A549 (cell line): Measurements from ENCODE around the gene PAXIP1.
"Not testable (repeated sequence)": the region's sequence is repeated elsewhere in the genome, so short reads cannot be mapped to it uniquely, and the experiment has no call there.

Source experiments
- BHLHE40 ChIP-seq: IDR thresholded peaks from 2 replicates; pipeline ENCODE4 v1.6.1; 2012; ENCODE audit warnings: low read depth, low read length, inconsistent platforms
- EP300 ChIP-seq, 2 experiments: fragments of >200 bp; sonication (Bioruptor Twin); formaldehyde crosslinking; IDR thresholded peaks; 2 replicates in 1 of 2; 3 replicates in 1 of 2; pipeline ENCODE4 v1.6.1; 2016 to 2017
- JUNB ChIP-seq: fragments of >200 bp; sonication (Bioruptor Twin); formaldehyde crosslinking; IDR thresholded peaks from 2 replicates; pipeline ENCODE4 v1.6.1; 2016
- MYC ChIP-seq: IDR thresholded peaks from 2 replicates; pipeline ENCODE4 v1.6.1; 2012; ENCODE audit warnings: mild to moderate bottlenecking, inconsistent platforms, low read length, improper control_type of control experiment, borderline replicate concordance
- PHF8 ChIP-seq: fragments of 200-600 bp; sonication (generic); IDR thresholded peaks from 2 replicates; pipeline ENCODE4 v1.6.1; 2016; ENCODE audit warnings: low read depth, mild to moderate bottlenecking, antibody characterized with exemption, moderate library complexity, borderline replicate concordance
- POLR2A ChIP-seq: IDR thresholded peaks from 2 replicates; pipeline ENCODE4 v1.6.1; 2012; ENCODE audit warnings: mild to moderate bottlenecking, low read length
- RFX5 ChIP-seq: fragments of 450-650 bp; IDR thresholded peaks from 2 replicates; pipeline ENCODE4 v1.7.1; 2014; ENCODE audit warnings: antibody characterized with exemption, mild to moderate bottlenecking, moderate library complexity
- TF ChIP-seq, protein P1 (sequence below): fragments of >200 bp; sonication (Bioruptor Twin); formaldehyde crosslinking; IDR thresholded peaks from 3 replicates; pipeline ENCODE4 v1.5.1; 2016
- TF ChIP-seq, protein P2 (sequence below): IDR thresholded peaks from 2 replicates; pipeline ENCODE4 v1.6.1; 2012
- TF ChIP-seq, protein P3 (sequence below): fragments of >200 bp; sonication (Bioruptor Twin); formaldehyde crosslinking; IDR thresholded peaks from 3 replicates; pipeline ENCODE4 v1.6.1; 2016
- TF ChIP-seq, protein P4 (sequence below): fragments of 250-450 bp; sonication (Bioruptor Pico); IDR thresholded peaks from 2 replicates; pipeline ENCODE4 v1.5.0; 2021; ENCODE audit warnings: mild to moderate bottlenecking, moderate library complexity, borderline replicate concordance

DNA sequence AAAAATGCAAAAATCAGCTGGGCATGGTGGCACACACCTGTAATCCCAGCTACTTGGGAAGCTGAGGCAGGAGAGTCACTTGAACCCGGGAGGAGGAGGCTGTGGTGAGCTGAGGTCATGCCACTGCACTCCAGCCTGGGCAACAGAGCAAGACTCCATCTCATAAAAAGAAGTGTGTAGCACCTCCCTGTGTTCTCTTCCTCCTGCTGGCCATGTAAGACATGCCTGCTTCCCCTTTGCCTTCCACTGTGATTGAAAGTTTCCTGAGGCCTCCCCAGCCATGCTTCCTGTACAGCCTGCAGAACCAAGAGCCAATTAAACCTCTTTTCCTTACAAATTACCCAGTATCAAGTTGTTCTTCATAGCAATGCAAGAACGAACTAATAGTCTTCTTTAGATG, 80.5 kb downstream of the PAXIP1 start:
- TF ChIP-seq POLR2A; EP300 (IDR thresholded peaks at IDR 0.05); JUNB; PHF8; RFX5; MYC; BHLHE40: not testable (repeated sequence)
- TF ChIP-seq, protein P1, sequence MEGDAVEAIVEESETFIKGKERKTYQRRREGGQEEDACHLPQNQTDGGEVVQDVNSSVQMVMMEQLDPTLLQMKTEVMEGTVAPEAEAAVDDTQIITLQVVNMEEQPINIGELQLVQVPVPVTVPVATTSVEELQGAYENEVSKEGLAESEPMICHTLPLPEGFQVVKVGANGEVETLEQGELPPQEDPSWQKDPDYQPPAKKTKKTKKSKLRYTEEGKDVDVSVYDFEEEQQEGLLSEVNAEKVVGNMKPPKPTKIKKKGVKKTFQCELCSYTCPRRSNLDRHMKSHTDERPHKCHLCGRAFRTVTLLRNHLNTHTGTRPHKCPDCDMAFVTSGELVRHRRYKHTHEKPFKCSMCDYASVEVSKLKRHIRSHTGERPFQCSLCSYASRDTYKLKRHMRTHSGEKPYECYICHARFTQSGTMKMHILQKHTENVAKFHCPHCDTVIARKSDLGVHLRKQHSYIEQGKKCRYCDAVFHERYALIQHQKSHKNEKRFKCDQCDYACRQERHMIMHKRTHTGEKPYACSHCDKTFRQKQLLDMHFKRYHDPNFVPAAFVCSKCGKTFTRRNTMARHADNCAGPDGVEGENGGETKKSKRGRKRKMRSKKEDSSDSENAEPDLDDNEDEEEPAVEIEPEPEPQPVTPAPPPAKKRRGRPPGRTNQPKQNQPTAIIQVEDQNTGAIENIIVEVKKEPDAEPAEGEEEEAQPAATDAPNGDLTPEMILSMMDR, result not testable (repeated sequence)
- TF ChIP-seq, protein P2, sequence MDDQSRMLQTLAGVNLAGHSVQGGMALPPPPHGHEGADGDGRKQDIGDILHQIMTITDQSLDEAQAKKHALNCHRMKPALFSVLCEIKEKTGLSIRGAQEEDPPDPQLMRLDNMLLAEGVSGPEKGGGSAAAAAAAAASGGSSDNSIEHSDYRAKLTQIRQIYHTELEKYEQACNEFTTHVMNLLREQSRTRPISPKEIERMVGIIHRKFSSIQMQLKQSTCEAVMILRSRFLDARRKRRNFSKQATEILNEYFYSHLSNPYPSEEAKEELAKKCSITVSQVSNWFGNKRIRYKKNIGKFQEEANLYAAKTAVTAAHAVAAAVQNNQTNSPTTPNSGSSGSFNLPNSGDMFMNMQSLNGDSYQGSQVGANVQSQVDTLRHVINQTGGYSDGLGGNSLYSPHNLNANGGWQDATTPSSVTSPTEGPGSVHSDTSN, result not testable (repeated sequence)
- TF ChIP-seq, protein P3, sequence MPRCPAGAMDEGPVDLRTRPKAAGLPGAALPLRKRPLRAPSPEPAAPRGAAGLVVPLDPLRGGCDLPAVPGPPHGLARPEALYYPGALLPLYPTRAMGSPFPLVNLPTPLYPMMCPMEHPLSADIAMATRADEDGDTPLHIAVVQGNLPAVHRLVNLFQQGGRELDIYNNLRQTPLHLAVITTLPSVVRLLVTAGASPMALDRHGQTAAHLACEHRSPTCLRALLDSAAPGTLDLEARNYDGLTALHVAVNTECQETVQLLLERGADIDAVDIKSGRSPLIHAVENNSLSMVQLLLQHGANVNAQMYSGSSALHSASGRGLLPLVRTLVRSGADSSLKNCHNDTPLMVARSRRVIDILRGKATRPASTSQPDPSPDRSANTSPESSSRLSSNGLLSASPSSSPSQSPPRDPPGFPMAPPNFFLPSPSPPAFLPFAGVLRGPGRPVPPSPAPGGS, result not testable (repeated sequence)
- TF ChIP-seq, protein P4, sequence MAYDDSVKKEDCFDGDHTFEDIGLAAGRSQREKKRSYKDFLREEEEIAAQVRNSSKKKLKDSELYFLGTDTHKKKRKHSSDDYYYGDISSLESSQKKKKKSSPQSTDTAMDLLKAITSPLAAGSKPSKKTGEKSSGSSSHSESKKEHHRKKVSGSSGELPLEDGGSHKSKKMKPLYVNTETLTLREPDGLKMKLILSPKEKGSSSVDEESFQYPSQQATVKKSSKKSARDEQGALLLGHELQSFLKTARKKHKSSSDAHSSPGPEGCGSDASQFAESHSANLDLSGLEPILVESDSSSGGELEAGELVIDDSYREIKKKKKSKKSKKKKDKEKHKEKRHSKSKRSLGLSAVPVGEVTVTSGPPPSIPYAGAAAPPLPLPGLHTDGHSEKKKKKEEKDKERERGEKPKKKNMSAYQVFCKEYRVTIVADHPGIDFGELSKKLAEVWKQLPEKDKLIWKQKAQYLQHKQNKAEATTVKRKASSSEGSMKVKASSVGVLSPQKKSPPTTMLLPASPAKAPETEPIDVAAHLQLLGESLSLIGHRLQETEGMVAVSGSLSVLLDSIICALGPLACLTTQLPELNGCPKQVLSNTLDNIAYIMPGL, result not testable (repeated sequence)
